Measurements from ENCODE around the gene FLNA. TPM values are rescaled to one million over a fixed set of nuclear protein-coding genes. Genes with fewer than 3 reads are reported as not detected.
A peak's percentile ranks its signal among the peaks of the same experiment; 100 is the strongest.

Gene FLNA
- total RNA-seq, 6 donors from 2014 or later = 800 to 1,760 (median 1,298) TPM

DNA sequence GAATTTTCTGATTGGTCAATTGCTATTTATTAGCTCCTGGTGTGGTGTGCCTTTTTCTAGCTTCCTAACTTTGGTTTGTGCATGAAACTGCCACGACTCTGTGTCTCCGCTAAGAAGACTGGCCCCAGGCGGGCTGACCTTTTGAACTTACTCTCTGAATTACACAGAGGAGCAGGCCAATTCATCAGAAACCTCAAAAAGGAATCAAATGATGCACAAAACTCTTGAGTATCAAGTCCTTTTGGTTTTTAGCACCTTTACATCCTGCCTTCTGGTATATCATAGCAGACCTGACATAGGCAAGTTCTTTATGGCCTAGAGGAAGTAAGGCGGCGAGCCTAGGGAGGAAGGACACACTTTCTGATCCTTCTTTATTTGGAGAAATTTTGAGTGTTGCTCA is 61.3 kb downstream of the FLNA start:
- Histone ChIP-seq H3K27me3 (no peaks in the 10 kb centered on the region), H3K4me1 (peaks cover 0 to 4% (median 0%) of the 10 kb centered on the region in 4 donors), H3K36me3 (no peaks in the 10 kb centered on the region), H3K4me3 (no peak overlapping the region), H3K9me3 (no peaks in the 10 kb centered on the region), H3K27ac (no peak overlapping the region)
- WGBS, 2 donors = 75 to 82% methylated on average over 5 of the region's 5 CpGs
- no peak for ATAC-seq (ENCODE audit: low FRiP score in 2 of 2)
- TF ChIP-seq POLR2AphosphoS5 (IDR thresholded peaks at IDR 0.05) = no peak
- no peak for DNase-seq

- Histone ChIP-seq H3K4me3 (no peak overlapping the region), H3K27ac (no peak overlapping the region), H3K4me1 (peaks cover 0 to 5% (median 0%) of the 10 kb centered on the region in 4 donors), H3K27me3 (no peaks in the 10 kb centered on the region), H3K36me3 (no peaks in the 10 kb centered on the region), H3K9me3 (no peaks in the 10 kb centered on the region)
- TF ChIP-seq, protein P1, sequence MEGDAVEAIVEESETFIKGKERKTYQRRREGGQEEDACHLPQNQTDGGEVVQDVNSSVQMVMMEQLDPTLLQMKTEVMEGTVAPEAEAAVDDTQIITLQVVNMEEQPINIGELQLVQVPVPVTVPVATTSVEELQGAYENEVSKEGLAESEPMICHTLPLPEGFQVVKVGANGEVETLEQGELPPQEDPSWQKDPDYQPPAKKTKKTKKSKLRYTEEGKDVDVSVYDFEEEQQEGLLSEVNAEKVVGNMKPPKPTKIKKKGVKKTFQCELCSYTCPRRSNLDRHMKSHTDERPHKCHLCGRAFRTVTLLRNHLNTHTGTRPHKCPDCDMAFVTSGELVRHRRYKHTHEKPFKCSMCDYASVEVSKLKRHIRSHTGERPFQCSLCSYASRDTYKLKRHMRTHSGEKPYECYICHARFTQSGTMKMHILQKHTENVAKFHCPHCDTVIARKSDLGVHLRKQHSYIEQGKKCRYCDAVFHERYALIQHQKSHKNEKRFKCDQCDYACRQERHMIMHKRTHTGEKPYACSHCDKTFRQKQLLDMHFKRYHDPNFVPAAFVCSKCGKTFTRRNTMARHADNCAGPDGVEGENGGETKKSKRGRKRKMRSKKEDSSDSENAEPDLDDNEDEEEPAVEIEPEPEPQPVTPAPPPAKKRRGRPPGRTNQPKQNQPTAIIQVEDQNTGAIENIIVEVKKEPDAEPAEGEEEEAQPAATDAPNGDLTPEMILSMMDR (IDR thresholded peaks at IDR 0.05) = no peak
- TF ChIP-seq EP300 (IDR thresholded peaks at IDR 0.05) = no peak
- no peak for TF ChIP-seq POLR2A (IDR thresholded peaks at IDR 0.05)
- TF ChIP-seq POLR2AphosphoS5 (IDR thresholded peaks at IDR 0.05) = no peak
- DNase-seq (no peak), ATAC-seq (ENCODE audit: low FRiP score in 2 of 2) (no peak)
- WGBS, 2 donors = 89 to 100% methylated on average over 1 to 7 of the region's 7 CpGs
Observed at GRCh38 chrX:154312116-154312515, 62.3 kb downstream of the FLNA start.

DNA sequence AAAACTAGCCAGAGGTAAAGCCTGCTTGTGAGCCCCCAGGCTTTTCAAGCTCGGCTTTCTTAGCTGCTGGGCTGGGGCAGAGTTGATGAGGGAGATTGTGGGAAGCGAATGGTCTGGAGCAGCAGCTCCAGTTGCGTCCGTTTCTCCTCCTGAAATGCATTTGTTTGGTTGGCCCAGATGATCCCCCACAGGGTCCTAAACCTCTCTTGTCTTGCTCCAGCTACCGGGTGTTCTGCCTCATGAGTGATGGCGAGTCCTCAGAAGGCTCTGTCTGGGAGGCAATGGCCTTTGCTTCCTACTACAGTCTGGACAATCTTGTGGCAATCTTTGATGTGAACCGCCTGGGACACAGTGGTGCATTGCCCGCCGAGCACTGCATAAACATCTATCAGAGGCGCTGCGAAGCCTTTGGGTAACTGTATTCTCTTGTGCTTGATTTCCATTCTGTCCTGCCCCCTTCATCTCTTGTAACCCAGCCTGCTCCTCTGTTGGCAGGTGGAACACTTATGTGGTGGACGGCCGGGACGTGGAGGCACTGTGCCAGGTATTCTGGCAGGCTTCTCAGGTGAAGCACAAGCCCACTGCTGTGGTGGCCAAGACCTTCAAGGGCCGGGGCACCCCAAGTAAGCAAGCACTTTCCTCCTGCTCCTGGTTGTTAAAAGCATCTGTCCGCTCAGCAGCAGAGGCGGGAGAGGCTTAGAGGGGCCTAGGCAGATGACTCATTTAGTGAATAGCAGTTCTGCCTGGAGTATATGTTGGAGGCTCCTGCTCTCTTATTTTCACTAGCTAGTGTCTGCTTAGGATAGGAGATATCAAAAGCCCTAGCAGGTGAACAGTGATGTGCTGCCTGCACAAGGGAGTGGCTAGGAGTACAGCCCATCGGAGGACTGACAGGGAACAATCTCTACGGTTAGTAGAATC is 63.6 kb downstream of the FLNA start:
- Histone ChIP-seq H3K27me3 (no peaks in the 10 kb centered on the region), H3K27ac (no peak overlapping the region), H3K36me3 (no peaks in the 10 kb centered on the region), H3K4me1 (peaks cover 0 to 5% (median 0%) of the 10 kb centered on the region in 4 donors), H3K4me3 (no peak overlapping the region), H3K9me3 (no peaks in the 10 kb centered on the region)
- DNase-seq (no peak), ATAC-seq (ENCODE audit: low FRiP score in 2 of 2) (no peak)
- TF ChIP-seq POLR2A (IDR thresholded peaks at IDR 0.05) (no peak), POLR2AphosphoS5 (IDR thresholded peaks at IDR 0.05) (no peak)
- 69 to 78% methylated on average over 3 to 19 of the region's 19 CpGs for WGBS, 2 donors

- no peaks in the 10 kb centered on the region for H3K9me3 ChIP-seq
- no peak for ATAC-seq (ENCODE audit: low FRiP score in 2 of 2)
- H3K4me3 ChIP-seq = no peak overlapping the region
- H3K27me3 ChIP-seq = no peaks in the 10 kb centered on the region
- WGBS, 2 donors = 82 to 97% methylated on average over 10 to 16 of the region's 16 CpGs
- no peaks in the 10 kb centered on the region for H3K36me3 ChIP-seq
- no peak for DNase-seq
- TF ChIP-seq POLR2A (IDR thresholded peaks at IDR 0.05) = no peak
- TF ChIP-seq, protein P1 (IDR thresholded peaks at IDR 0.05) = no peak
- no peak for TF ChIP-seq POLR2AphosphoS5 (IDR thresholded peaks at IDR 0.05)
- no peak for TF ChIP-seq EP300 (IDR thresholded peaks at IDR 0.05)
- peaks cover 0 to 5% (median 0%) of the 10 kb centered on the region in 4 donors for H3K4me1 ChIP-seq
- H3K27ac ChIP-seq = no peak overlapping the region
Observed at GRCh38 chrX:154309041-154309775, 65.2 kb downstream of the FLNA start.

DNA sequence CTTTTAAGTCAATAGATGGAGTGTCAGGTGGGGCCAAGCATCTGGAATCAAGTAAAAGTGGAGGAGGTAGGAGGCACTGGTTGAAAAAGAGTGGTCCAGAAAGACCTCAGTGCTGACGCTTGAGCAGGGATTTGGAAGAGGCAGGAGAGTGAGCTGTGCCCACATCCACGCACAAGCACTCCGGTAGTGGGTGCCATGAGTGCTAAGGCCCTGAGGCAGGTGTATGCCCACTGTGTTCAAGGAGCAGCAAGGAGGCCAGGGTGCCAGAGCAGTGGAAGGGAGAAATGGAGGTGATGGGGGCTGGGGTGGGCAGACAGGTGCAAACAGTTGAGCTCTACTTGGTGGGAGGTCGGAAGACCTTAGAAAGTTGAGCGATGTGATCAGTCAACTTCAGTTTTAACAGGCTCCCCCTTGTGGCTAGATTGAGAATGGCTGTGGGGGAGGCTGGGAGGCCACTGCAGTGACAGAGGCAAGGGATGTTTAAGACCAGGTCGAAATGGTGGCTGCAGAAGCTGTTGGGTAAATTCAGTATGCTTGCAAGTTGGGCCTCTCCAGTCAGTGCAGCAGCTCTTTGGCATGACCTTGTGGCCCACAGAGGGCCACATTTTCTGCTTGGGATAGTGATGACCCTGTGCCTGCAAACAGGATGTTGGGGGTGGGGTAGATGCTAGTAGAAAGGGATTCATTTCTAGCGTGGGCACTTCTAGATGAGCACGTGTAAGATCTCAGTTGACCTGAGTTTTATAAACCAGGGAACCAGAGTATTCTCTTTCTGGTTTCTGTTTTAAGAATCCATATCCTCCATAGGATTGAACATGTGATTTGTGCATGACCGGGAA is 66.1 kb downstream of the FLNA start:
- WGBS, 2 donors = 57 to 62% methylated on average over 8 to 9 of the region's 9 CpGs
- Histone ChIP-seq H3K9me3 (no peaks in the 10 kb centered on the region), H3K4me1 (peaks cover 0 to 5% (median 0%) of the 10 kb centered on the region in 4 donors), H3K4me3 (no peak overlapping the region), H3K27ac (no peak overlapping the region), H3K27me3 (no peaks in the 10 kb centered on the region), H3K36me3 (no peaks in the 10 kb centered on the region)
- TF ChIP-seq POLR2AphosphoS5 (IDR thresholded peaks at IDR 0.05) (no peak), EP300 (IDR thresholded peaks at IDR 0.05) (no peak), POLR2A (IDR thresholded peaks at IDR 0.05) (no peak)
- TF ChIP-seq, protein P1 (IDR thresholded peaks at IDR 0.05) = peak; percentile 63 to 84 (median 81)
- peak in 1 of 2 donors; percentile 54 for DNase-seq
- peak; percentile 35 to 65 for ATAC-seq (ENCODE audit: low FRiP score in 2 of 2)
